ENCODE data around the gene CYP46A1. TPM values are rescaled to one million over a fixed set of nuclear protein-coding genes. Genes with fewer than 3 reads are reported as not detected.
"Not testable (repeated sequence)": the region's sequence is repeated elsewhere in the genome, so short reads cannot be mapped to it uniquely, and the experiment has no call there.

CYP46A1 gene
- total RNA-seq, 1 experiment from 2014 or later = not detected

DNA sequence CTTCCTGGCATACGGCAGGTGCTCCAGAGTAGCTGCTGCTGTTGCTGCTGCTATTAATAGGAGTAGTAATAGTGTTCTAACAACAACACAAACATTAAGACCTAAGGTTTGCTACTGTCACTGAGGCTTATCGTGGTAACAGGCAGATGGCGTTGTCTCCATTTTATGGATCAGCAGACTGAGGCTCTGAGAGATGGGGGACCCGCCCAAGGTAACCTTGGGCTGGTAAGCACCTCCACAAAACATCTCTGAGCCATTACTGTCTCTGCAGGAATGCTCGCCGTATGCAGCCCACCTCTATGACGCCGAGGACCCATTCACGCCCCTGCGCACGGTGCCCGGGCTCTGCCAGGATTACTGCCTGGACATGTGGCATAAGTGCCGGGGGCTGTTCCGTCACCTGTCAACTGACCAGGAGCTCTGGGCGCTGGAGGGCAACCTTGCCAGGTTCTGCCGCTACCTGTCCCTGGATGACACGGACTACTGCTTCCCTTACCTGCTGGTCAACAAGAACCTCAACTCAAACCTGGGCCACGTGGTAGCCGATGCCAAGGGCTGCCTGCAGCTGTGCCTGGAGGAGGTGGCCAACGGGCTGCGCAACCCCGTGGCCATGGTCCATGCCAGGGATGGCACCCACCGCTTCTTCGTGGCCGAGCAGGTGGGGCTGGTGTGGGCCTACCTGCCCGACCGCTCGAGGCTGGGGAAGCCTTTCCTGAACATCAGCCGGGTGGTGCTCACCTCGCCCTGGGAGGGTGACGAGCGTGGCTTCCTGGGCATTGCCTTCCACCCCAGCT, 31.9 kb upstream of the CYP46A1 start:
- Histone ChIP-seq H3K27me3 (no peaks in the 10 kb centered on the region), H3K4me3 (no peak overlapping the region), H3K36me3 (no peaks in the 10 kb centered on the region), H3K9me3 (no peaks in the 10 kb centered on the region; the same call in 1 of the 2 replicates)
- no peak for DNase-seq

DNA sequence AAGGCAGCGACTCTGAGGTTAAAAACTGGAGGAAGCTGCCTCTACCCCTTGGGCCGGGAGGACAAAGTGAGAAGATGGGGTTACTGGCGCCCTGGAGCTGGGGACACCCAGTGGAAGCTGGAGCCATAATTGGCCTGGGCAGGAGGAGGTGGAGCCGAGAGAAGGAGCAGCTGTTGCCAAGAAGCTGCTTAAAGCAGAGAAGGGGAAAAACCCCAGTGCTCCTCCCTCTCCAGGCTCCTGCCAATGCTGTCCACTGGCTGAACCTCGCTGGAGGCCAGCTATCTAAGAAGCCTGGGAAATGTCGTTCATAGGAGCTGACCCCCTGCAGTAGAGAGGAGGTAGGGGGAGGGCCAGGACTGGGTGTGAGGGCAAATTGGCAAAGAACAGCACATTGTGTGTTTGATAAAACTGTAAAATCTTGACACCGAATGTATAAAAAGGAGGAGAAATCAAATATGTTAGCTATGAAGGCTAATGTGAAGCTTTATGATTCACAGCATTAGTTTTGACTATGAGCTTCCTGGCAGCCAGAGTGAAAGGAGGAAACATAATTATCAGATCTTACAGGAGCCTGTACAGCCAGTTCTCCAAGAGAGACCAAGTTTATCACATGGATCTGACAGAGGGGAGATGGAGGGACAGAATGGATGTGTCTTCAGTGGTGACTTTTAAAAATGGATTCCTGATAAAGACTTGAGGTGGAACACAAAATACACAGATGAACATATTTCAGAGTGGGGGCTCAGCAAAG, 29.7 kb upstream of the CYP46A1 start:
- Histone ChIP-seq H3K4me3 (no peak overlapping the region), H3K27me3 (no peaks in the 10 kb centered on the region), H3K9me3 (no peaks in the 10 kb centered on the region; the same call in 1 of the 2 replicates), H3K36me3 (no peaks in the 10 kb centered on the region)
- peak; percentile 70 for DNase-seq

DNA sequence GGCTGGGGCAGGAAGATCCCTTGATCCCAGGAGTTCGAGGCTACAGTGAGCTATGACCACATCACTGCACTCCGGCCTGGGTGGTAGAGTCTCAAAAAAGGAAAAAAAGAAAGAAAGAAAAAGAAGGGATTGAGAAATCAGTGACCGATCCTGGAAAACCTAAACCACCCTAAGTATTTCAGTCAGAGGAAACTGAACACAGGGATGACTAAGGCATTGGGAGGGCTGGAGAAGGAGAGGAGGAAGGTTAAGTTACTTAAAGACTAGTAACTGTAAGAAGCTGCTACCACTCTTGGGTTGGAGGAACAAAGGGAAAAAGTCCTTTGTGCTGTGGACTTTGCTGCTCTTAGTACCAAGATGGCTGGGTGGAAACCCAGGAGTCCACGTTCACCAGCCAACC, 28.6 kb upstream of the CYP46A1 start:
- Histone ChIP-seq H3K27me3 (no peaks in the 10 kb centered on the region), H3K4me3 (no peak overlapping the region)
- DNase-seq = no peak

DNA sequence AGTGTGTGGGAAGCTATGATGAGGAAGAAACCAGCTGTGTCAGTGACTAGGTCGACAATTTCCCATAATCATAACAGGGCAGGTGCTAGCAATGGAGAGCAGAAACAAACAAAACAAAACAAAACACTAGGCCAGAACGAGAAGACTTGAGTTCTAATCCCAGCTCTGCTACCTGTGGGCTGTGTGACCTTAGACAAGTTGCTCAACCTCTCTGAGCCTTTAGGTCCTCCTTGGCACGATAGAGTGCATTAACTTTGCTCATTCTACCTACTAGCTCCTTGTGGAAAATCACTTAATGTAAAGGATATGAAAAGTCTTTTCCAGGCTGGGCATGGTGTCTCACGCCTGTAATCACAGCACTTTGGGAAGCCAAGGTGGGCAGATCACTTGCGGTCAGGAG, 27.9 kb upstream of the CYP46A1 start:
- H3K27me3 ChIP-seq = no peaks in the 10 kb centered on the region
- H3K4me3 ChIP-seq = no peak overlapping the region
- no peak for DNase-seq
- H3K9me3 ChIP-seq = no peaks in the 10 kb centered on the region; the same call in 1 of the 2 replicates
- H3K36me3 ChIP-seq = no peaks in the 10 kb centered on the region

More for the DNA sequence above, 28.6 kb upstream of the CYP46A1 start:
- Histone ChIP-seq H3K36me3 (no peaks in the 10 kb centered on the region), H3K9me3 (no peaks in the 10 kb centered on the region; the same call in 1 of the 2 replicates)

DNA sequence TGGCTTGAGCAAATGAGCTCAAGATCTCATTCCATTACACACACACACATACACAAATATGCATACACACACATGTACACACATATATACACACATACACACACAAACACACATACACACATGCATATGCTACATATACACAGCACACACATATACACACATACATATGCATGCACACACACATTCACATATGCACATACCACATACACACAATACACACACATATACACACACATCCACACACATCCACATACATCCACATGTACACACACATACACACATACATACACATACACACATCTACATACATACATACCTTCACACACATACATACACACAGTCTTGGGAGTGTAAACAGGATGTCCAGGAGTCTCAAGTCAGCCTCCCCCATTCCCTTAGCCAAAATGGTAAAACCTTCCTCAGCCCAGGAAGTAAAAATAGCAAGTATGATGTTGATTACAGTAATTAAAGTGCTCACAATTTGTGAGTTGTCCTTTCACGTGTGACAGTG, 26.4 kb upstream of the CYP46A1 start:
- Histone ChIP-seq H3K36me3 (no peaks in the 10 kb centered on the region), H3K4me3 (no peak overlapping the region), H3K9me3 (no peaks in the 10 kb centered on the region; the same call in 1 of the 2 replicates), H3K27me3 (no peaks in the 10 kb centered on the region)
- no peak for DNase-seq

DNA sequence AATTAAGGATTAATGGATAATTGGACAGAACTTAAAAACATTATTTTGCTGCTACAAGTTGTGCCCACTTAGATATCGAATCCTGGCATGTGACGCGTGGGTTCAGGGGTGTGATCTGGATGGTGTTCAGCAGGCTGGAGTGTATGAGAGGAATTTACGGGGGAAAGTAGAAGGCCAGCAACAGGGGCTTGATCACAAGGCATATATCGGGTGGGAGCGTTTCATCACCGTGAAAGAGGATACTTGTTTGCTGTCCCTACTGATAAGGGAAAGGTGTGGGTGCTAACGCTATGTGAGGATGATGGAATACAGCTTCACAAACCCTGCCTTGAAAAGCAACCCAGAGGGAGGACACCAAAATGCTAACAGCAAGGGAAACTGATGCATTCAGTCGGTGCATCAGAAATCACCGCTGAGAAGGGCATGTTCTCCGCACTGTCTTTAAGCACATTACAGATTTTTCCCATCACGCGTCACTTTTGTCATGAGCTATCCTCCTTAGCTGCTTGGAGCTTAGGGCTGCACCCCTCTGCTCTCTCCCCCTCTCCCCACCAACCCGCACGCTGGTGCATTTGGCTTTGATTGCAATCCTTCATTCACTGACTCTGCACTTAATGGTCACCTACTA, 25.8 kb upstream of the CYP46A1 start:
- Histone ChIP-seq H3K36me3 (no peaks in the 10 kb centered on the region), H3K27me3 (no peaks in the 10 kb centered on the region), H3K4me3 (no peak overlapping the region), H3K9me3 (no peaks in the 10 kb centered on the region; the same call in 1 of the 2 replicates)
- no peak for DNase-seq

DNA sequence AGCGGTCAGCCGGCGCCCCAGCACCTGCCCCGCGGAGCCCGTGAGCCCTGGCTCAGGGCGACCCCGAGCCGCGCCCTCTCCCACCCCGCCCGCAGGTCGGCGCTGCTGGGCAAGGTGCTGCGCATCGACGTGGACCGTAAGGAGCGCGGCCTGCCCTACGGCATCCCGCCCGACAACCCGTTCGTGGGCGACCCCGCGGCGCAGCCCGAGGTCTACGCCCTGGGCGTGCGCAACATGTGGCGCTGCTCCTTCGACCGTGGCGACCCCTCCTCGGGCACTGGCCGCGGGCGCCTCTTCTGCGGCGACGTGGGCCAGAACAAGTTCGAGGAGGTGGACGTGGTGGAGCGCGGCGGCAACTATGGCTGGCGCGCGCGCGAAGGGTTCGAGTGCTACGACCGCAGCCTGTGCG, 24.8 kb upstream of the CYP46A1 start:
- DNase-seq = no peak
- H3K27me3 ChIP-seq = no peaks in the 10 kb centered on the region

DNA sequence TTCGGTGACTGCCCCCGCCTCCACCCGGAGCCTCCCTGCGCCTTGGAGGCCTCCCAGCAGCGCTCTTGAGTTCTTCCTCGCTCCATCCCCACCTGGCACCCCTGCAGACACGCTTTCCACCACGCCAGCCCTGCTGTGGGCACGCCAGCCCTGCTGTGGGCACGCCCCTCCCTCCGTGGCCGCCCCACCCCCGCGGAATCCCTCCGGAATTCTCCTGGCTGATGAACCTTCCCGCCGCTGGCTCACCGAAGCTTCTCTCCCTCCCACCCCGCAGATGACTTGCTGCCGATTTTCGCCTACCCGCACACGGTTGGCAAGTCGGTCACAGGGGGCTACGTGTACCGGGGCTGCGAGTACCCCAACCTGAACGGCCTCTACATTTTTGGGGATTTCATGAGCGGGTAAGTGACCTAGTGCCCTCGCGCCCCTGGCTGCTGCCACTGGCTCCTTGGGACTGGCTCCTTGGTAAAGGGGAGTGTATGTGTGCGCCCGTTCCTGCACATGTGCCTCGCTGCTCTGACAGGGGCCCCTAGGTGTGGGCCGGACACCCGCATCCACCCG, 24.0 kb upstream of the CYP46A1 start:
- DNase-seq = no peak
- Histone ChIP-seq H3K4me3 (no peak overlapping the region), H3K27me3 (no peaks in the 10 kb centered on the region), H3K36me3 (no peaks in the 10 kb centered on the region), H3K9me3 (no peaks in the 10 kb centered on the region)

More for the DNA sequence above, 24.8 kb upstream of the CYP46A1 start:
- no peaks in the 10 kb centered on the region for H3K36me3 ChIP-seq
- H3K4me3 ChIP-seq = no peak overlapping the region
- no peaks in the 10 kb centered on the region; the same call in 1 of the 2 replicates for H3K9me3 ChIP-seq

DNA sequence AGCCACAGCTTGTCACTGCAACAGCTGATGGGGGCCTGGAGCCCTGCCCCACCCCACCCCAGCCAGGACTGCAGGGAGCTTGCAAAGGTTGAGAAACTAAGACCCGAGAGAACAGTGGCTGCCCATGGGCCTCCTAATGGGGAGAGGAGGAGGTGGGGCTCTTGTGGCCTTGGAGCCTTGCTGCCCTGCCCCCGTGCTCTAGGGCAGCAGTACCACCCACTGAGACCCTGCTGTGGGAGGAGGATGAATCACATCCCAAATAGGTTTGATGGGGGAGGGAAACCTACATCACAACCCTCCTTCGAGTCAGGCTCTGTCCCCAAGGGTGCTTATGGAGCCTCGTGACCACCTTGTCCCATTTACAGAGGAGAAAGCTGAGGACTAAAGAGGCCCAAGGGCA, 23.3 kb upstream of the CYP46A1 start:
- Histone ChIP-seq H3K9me3 (no peaks in the 10 kb centered on the region), H3K27me3 (no peaks in the 10 kb centered on the region), H3K36me3 (no peaks in the 10 kb centered on the region), H3K4me3 (no peak overlapping the region)
- DNase-seq = no peak

DNA sequence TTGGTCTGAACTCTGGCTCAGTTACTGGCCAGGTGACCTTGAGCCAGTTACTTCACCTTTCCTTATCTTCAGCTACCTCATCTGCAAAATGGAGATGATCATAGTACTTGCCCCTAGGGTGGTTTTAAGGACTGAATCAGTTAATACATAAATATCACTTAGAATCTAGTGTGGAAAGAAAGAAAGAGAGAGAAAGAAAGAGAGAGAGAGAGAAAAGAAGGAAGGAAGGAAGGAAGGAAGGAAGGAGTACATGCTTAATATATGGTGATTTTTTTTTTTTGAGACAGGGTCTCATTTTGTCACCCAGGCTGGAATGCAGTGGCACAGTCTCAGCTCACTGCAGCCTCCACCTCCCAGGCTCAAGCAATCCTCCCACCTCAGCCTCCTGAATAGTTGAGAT, 22.9 kb upstream of the CYP46A1 start:
- H3K9me3 ChIP-seq, H3K36me3 ChIP-seq, H3K27me3 ChIP-seq, H3K4me3 ChIP-seq, DNase-seq: not testable (repeated sequence)

DNA sequence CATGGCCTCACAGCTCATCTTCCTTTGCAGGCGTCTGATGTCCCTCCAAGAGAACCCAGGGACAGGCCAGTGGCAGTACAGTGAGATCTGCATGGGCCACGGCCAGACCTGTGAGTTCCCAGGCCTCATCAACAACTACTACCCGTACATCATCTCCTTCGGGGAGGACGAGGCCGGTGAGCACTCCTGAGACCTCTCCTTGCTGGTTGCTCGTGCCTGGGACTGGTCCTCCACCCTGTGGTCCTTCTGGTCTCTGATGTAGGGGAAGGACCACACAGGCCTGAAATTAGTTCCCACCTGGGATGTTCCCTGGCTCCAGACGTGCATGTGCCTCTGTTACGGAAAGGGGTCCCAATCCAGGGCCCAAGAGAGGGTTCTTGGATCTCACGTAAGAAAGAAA, 21.3 kb upstream of the CYP46A1 start:
- H3K27me3 ChIP-seq = no peaks in the 10 kb centered on the region
- no peaks in the 10 kb centered on the region for H3K9me3 ChIP-seq
- no peak for DNase-seq
- H3K36me3 ChIP-seq = no peaks in the 10 kb centered on the region
- no peak overlapping the region for H3K4me3 ChIP-seq

DNA sequence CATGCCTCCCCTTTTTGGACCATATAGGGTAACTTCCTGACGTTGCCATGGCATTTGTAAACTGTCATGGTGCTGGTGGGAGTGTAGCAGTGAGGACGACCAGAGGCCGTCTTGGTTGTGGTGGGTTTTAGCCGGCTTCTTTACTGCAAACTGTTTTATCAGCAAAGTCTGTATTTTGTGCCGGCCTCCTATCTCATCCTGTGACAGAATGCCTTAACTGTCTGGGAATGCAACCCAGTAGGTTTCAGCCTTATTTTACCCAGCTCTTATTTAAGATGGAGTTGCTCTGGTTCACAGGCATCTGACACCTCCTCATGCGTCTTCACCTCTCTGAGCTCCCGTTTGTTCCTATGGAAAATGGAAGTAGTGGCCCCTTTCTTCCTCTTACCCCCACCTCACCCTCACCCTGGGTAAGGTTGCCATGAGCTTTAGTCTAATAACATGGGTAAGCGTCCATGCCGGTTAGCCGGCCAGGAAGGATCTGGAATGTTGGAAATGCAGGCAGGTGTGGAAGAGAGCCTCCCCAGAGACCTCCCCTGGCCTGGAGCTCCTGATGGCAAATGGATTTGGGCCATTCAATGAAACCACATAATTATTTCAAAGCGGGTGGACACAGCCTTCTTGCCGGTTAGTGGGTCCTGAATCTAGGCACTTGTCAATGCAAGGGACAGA, 20.6 kb upstream of the CYP46A1 start:
- H3K9me3 ChIP-seq = no peaks in the 10 kb centered on the region
- no peaks in the 10 kb centered on the region for H3K36me3 ChIP-seq
- no peak overlapping the region for H3K4me3 ChIP-seq
- no peaks in the 10 kb centered on the region for H3K27me3 ChIP-seq
- no peak for DNase-seq

DNA sequence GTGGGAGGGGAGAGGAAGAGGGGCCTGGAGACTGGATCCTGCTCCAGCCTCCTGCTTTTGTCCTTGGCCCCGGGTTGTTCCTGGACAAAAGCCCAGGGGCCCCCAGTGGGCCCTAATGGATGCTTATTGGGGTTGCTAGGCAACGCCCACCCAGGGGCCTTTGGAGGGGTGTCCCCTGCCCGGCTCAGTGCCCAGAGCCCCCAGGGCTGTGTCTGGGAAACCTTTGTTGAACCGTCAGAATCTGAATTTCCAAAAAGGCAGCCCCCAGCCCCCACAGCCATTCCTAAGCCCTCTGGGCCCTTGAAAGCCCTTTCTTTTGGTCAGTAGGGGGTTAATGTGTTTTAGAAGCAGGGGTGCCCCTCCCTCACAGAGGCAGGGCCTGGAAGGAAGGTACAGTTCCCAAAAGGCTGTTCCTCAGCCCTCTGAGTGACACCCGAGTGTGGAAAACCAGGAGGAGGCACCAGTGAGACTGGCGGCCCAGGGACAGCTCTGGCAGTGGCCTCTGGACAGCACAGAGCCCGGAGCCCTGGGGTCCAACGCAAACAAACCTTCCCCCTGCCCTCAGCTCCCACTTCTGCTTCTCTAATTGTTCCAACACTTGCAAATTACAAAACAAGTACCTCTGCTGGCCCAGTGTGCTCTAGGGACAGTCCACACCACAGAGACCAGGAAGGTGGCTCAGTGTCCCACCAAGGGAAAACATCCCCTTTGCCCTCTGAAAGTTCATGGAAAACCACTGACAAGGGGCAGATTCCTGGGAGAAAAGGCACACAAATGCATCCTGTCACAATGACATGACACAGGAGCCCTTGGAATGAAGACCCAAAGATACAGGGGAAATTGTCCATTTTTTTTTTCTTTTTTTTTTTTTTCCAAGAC, 19.8 kb upstream of the CYP46A1 start:
- DNase-seq = no peak

DNA sequence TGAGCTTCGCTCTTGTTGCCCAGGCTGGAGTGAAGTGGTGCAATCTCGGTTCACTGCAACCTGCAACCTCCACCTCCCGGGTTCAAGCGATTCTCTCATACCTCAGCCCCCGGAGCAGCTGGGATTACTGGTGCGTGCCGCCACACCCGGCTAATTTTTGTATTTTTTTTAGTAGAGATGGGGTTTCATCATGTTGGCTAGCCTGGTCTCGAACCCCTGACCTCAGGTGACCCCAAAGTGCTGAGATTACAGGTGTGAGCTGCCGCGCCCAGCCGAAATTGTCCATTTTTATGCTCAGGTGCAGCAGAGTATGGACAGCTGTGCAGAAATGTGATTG, 19.2 kb upstream of the CYP46A1 start:
- Histone ChIP-seq H3K4me3 (no peak overlapping the region), H3K27me3 (no peaks in the 10 kb centered on the region), H3K36me3 (no peaks in the 10 kb centered on the region), H3K9me3 (no peaks in the 10 kb centered on the region)
- no peak for DNase-seq

More for the DNA sequence above, 19.8 kb upstream of the CYP46A1 start:
- Histone ChIP-seq H3K36me3 (no peaks in the 10 kb centered on the region), H3K4me3 (no peak overlapping the region), H3K27me3 (no peaks in the 10 kb centered on the region), H3K9me3 (no peaks in the 10 kb centered on the region)

DNA sequence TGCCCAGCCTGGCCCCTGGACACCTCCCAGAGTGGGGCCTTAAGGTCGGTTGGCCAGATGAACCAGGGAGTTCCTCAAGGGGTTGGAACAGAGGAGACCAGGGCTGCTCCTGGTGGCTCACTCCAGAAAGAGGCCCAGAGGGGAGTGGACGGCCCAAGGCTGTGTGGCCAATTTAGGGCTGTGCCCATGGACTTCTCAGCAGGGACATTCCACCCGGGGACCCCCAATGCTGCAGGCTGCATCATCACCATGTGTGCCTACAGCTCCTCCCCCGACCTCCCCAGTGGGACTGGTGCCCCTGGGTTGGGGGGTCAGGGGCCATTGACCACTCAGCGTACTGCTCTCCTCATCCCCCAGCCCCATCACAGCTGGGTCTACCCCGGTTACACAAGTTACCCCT, 17.6 kb upstream of the CYP46A1 start:
- Histone ChIP-seq H3K4me3 (no peak overlapping the region), H3K9me3 (no peaks in the 10 kb centered on the region), H3K27me3 (no peaks in the 10 kb centered on the region), H3K36me3 (no peaks in the 10 kb centered on the region)
- DNase-seq = no peak

DNA sequence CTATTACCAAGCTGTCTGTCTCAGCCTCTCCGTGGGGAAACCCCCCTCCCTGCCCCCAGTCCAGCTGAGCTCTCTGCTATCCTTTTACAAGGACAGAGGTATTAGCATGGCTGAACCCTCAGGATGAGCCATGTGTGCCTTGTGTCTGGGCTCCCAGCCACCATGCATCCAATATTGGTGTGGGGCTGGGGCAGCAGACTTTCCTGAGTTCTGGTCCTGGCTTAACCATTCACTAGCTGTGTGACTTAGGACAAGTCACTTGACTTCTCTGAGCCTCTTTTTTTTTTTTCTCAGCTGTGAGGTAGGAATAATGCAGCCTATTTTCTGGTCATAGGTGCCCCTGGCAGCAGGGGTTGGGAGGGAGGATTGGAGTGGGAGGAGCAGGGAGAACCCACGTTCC, 17.1 kb upstream of the CYP46A1 start:
- H3K27me3 ChIP-seq = no peaks in the 10 kb centered on the region
- H3K9me3 ChIP-seq = no peaks in the 10 kb centered on the region
- no peaks in the 10 kb centered on the region for H3K36me3 ChIP-seq

More for the DNA sequence above, 17.1 kb upstream of the CYP46A1 start:
- no peak overlapping the region for H3K4me3 ChIP-seq
- DNase-seq = no peak
